Fibroblast of mammary gland (primary cell): ENCODE results near the gene COPS3.

ENCODE experiments used
- DNase-seq: peaks from one replicate; pipeline ENCODE4 v3.0.0-alpha.2; 2010; ENCODE audit warnings: low read depth
- H3K4me3 ChIP-seq: 2 replicates; pipeline ENCODE4 v1.5.1; 2011; ENCODE audit warnings: low read depth, mild to moderate bottlenecking, low read length, moderate library complexity; ENCODE audit not compliant: control insufficient read depth
- CTCF ChIP-seq: conservative IDR thresholded peaks from 2 replicates; pipeline ENCODE4 v1.5.1; 2011; ENCODE audit warnings: low read depth, low read length, inconsistent platforms; ENCODE audit not compliant: control insufficient read depth, insufficient read depth

Gene COPS3

GRCh38 chr17:17300624-17301568 is 19.9 kb upstream of the COPS3 start:
- peak; percentile 61 for DNase-seq
- TF ChIP-seq CTCF, result no peak
- peak overlapping the region; percentile 39 for H3K4me3 ChIP-seq

GRCh38 chr17:17298108-17298507 is 17.1 kb upstream of the COPS3 start:
- peak; percentile 62 for DNase-seq
- H3K4me3 ChIP-seq, result no peak overlapping the region
- TF ChIP-seq CTCF, result no peak

GRCh38 chr17:17297217-17297616 is 16.2 kb upstream of the COPS3 start:
- peak; percentile 31 for DNase-seq
- no peak overlapping the region for H3K4me3 ChIP-seq
- TF ChIP-seq CTCF, result no peak

DNA sequence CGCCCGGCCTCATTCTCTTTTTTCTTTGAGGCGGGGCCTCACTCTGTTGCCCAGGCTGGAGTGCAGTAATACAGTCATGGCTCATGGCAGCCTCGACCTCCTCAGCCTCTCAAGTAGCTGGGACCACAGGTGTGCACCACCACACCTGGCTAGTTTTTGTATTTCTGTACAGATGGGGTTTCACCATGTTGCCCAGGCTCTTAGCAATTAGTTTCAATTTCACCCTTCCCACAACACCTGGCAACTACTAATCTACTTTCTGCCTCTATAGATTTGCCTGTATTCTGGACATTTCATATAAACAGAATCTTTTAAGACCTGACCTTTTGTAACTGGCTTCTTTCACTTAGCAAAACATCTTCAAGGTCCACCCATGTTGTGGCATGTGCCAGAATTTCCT is 14.1 kb upstream of the COPS3 start:
- no peak for DNase-seq
- H3K4me3 ChIP-seq, result no peak overlapping the region
- TF ChIP-seq CTCF, result no peak

DNA sequence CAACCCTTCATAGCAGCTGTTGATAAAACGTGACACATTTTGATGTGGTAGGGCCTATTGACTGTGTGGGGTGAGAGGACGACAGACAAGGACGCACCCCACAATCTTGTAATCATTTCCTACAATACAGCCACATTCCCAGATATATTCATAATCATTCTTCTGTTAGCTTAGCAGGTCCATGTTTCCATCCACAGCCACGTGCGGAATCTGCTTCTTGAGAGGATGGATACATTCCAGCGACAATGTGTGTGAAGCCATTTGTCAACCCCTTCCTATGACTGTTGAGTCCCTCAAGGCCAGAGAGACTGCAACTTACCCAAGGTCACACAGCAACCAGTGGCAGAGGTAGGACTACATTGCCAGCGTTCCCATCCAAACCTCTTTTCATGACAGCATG is 8.7 kb upstream of the COPS3 start:
- DNase-seq, result no peak

GRCh38 chr17:17289086-17289485 is 8.0 kb upstream of the COPS3 start:
- no peak for DNase-seq
- TF ChIP-seq CTCF, result no peak
- no peak overlapping the region for H3K4me3 ChIP-seq

More for the DNA sequence above, 8.7 kb upstream of the COPS3 start:
- no peak overlapping the region for H3K4me3 ChIP-seq
- no peak for TF ChIP-seq CTCF

DNA sequence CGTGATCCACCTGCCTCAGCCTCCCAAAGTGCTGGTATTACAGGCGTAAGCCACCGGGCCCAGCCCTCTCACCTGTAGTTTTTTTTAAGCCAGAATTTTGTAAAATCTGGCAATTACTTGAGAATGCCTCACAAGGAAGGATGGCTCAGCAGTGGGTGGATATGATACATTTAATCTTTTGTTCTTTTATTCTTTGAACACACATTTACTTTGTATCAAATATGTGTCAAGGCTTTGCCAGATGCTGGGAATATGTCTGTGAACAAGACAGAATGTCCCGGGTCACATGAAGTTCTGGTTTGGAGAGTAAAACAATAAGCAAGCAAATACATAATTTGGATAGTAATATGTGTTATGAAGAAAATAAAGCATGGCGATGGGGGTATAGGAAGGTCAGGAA is 4.9 kb upstream of the COPS3 start:
- no peak overlapping the region for H3K4me3 ChIP-seq
- no peak for DNase-seq
- TF ChIP-seq CTCF, result no peak
